HG02840 (cell line): Measurements from ENCODE around the gene THSD7A.

Source experiments
- ATAC-seq: cut with Tn5 transposase; IDR thresholded peaks from one replicate; pipeline ENCODE4 v1.9.1; 2021; ENCODE audit warnings: mild to moderate bottlenecking, moderate library complexity, moderate number of reproducible peaks; ENCODE audit not compliant: unreplicated experiment, low FRiP score

Gene THSD7A

GRCh38 chr7:11428877-11429581 is 403.0 kb downstream of the THSD7A start:
- no peak for ATAC-seq

DNA sequence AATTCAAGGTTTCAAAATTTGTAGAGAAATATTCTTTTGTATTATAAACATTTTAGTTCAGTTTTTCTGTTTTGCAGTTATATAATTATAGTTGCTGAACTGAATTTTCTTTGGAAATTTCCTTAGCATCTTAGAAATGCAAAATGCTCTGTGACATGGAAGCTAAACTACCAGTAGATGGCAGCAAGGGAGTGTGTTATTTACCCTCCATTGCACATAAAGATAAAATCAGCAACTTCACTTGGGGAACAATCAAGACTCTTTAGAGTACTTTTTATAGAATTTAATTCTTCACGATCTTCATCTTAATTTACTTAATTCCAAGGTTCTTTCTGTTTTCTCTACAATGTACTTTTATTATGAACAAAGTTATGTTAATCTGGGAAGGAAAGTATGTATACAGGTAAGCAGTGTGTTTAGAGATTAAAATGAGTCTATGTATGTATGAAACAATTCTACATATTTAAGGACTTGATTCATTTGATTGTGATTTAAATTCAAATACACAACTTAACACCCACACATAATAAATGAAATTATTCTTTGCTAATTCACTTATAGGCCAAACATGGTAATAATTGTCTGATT is 404.2 kb downstream of the THSD7A start:
- no peak for ATAC-seq

DNA sequence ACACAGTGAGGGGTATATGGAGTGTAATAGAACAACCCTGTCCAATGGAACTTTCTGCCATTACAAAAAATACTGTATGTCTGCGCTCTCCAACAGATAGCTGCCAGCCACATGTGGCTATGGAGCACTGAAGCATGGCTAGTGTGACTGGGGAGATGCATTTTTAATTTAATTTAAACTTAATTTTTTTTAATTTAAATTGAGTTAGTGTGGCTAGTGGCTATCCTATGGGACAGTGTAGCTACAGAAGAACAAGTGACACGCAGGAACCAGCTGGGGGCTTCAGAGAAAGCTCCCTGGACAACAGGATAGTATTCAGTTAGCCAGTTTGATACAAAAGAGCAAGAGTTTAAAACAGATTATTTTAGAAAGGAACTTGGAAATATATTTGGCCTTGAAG is 408.0 kb downstream of the THSD7A start:
- no peak for ATAC-seq

DNA sequence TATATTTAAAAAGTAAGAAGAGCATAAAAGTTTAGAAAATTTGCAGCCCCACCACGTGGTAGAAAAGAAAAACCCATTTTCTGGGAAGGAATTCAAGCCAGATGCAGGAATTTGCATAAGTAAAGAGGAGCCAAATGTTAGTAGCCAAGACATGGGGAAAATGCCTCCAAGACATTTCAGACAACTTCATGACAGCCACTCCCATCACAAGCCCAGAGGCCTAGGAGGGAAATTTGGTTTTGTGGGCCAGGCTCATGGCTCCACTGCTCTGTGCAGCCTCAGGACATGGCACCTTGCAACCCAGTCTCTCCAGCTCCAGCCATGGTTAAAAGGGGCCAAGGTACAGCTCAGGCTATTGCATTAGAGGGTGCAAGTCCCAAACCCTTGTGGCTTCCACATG is 411.9 kb downstream of the THSD7A start:
- ATAC-seq = no peak

GRCh38 chr7:11416641-11417458 is 415.1 kb downstream of the THSD7A start:
- no peak for ATAC-seq

GRCh38 chr7:11415101-11415500 is 416.9 kb downstream of the THSD7A start:
- ATAC-seq = no peak

- ATAC-seq = no peak
These were observed 418.1 kb downstream of the THSD7A start for GRCh38 chr7:11413901-11414300.

DNA sequence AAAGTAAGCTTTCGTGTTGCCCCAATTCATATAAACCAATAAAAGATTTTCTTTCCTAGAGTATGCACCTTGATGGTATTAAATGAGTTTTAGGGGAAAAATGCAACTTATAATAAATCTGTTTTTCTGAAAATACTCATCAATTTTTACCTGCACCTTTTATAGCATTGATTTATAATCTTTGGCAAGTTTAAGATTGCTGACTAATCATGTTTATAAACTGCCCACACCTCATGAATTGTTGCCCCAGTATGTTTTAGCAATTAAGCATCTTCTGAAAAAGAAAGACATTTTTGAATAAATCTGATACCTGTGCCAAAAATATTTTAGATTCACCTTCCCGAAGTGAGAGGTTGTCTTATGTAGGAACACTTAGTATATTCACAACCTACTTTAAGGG is 420.0 kb downstream of the THSD7A start:
- ATAC-seq = no peak

DNA sequence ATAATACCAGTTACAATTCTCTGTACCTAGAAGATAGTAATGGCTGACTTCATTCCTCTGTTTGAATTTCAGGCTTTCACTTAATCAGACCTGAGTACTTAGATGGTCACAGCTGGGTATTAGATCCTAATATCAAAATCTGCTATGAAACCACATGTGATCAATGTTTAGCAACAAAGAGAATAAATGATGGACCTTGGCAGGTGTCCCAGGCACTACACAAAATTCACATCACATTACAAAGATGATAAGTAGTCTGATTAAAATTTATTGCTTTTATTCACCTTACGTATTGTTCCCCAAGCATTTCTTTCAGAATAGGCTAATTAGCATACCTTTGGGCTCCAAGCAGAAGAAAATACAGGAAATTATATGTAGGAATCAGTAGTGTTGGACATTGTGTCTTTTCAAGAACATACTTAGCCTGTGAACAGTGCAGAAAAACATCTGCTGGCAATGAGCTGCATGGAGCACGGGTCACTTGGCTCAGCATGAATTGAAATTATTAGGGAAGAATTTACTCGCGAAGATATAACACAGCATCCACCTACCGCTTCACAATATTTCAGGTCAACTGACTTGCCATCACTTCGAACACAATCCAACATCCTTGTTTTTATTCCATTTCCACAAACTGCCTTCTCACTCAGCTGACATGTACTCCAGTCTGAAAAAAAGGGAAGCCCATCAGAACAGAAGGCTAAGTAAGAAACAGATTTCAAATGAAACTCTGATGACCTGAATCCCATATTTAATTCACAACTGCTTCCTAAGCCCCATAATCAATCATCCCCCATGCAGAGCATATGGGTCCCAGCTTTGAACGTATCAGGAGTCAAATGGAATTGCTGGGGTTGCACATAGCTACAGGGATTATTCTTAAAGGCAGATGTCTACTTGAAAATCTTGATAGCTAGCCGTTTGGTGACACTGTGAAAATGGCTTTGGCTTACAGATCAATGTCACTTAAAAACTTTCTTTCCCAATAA is 421.0 kb downstream of the THSD7A start:
- ATAC-seq = no peak

GRCh38 chr7:11404355-11404754 is 427.6 kb downstream of the THSD7A start:
- no peak for ATAC-seq

GRCh38 chr7:11403781-11404180 is 428.2 kb downstream of the THSD7A start:
- no peak for ATAC-seq

DNA sequence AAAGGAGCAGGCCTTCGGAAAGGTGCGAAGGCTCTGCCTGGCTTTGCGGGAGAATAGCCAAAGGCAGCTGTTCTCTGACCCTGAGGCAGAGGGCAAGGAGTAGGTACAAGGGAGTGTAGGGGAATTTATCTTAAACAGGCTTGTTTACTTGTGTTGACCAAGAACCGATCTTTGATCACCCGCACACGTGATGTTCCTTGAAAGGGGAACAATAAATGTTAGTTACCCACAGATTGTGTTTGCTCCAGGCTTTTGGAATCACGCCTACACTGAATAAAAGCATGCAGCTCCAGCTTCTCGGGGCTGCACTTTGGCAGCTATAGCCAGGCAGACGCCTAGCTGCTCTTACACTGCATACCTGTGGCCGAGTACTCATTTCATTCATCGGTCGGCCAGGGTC is 437.6 kb downstream of the THSD7A start:
- no peak for ATAC-seq

DNA sequence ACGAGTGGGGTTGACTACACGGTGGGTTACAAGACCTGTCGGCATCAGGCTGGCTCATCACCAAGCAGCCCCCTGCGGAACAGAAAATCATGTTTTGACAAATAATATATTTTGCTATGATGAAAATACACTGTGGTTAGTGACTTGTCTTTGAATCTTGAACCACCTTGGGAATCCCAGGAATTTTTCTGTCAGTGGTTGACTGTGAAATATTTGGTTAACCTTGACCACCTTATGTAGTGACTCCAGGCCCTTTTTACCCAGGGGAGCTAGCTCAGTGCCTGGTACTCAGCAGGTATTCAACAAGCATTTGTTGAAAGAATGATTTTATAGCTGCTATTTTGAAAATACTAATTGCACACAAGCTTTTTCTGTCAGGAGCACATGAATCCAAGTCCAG is 452.4 kb downstream of the THSD7A start:
- ATAC-seq = no peak

- ATAC-seq = no peak
These were observed 455.5 kb downstream of the THSD7A start for GRCh38 chr7:11376529-11376928.

DNA sequence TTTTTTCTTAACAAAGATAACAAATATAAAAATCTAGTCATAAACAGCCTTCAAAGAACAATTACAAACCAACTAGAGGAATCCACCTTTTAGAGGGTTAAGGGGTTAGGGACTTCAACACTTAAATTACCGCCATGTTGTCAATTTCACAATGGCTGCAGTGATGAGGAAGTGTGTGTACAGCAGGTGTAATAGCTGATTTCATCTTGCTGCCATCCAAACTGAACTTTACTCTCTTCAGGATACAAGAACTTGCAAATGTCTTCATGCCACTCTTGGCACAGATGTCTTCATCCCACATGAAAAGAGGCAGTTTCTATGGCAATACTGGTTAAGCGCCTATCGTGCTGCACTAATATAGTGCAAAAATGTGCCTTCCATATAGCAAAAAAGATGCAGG is 457.4 kb downstream of the THSD7A start:
- no peak for ATAC-seq

DNA sequence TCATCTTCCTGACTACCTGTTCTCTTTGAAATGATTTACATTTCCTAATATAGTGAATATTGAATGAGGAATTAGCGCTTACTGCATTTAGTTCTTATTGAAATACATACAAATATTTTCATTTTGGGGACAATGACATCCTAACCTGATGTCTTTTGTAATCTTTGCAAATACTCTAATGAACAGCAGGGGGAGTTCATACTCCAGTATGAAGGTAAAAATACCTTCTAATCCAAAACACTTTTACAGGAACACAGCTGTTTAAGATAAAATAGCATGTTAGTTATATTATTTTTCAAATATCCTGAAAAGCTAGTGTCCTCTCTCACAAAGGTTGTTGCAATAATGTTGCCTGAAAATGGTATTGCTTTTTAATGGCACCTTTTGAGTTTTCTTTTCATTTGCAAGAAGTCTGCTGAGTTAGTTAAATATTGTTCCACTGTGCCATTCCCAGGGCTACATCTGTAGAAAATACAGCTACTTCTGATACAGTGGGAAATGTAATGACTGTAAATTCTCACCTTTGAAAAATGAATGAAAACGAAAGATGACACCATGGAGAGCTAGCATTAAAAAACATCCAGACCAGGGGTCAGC is 458.4 kb downstream of the THSD7A start:
- no peak for ATAC-seq

GRCh38 chr7:11369696-11370095 is 462.3 kb downstream of the THSD7A start:
- no peak for ATAC-seq

DNA sequence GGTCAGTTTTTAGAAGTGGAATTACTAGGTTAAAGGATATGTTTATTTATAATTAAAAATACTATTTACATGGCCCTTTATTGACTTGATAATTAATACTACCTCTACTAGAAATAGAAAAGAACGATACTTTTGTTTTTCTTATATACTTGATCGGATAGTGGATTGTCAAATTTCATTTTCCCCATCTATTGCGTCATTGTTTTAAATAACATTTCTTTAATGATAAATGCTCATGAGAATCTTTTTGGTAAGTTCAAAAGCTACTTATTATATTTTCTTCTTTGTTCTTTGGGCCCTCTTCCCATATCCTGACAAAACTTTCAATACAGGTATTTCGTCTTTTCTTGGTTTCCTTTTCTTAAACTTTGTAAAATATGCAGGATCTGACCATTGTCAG is 465.9 kb downstream of the THSD7A start:
- no peak for ATAC-seq

GRCh38 chr7:11358637-11359036 is 473.4 kb downstream of the THSD7A start:
- no peak for ATAC-seq

GRCh38 chr7:11355399-11356005 is 476.5 kb downstream of the THSD7A start:
- no peak for ATAC-seq
